Anterior cingulate cortex (tissue), 58 donors: Measurements from ENCODE around the gene ZNF679.

Source experiments
- DNase-seq, 58 donors: peaks; one replicate each; lab custom pipeline; 2025; lab: John Stamatoyannopoulos, UW

ZNF679 gene

DNA sequence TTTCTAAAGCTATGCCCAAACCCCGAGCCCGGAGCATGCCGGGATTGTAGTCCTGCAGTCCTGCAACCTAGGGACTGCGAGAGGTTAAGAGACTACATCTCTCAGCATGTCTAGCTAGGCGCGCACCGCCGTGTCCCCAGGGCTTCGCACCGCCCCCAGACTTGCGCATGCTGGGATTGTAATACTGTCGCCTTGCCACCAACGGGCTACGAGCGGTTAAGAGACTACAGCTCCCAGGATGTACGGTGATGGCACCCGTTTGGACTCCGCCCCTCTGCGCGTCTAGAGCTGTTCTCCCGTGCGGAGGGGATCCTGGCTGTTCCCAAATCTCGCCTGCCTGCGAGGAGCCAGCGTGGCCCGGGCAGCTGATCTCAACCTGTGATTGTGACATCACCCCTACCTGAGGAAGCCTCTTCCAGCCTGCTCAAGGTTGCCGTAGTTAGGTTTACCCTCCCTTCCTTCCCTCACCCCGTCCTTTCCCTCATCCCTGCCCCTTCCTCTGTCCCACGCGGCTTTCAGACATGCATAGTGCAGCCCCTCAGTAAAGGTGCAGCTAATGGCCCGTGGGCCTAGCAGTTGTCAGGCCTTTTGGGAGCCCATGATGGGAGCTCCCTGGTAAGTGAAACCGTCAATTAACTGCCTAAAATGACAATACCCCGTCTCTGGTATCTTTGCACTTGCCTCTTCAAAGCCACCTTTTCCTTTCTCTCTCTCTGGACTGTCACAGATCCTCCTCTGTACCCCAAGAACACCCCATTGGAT is 79.2 kb downstream of the ZNF679 start:
- DNase-seq: peak; percentile 69 to 99 (median 95)

DNA sequence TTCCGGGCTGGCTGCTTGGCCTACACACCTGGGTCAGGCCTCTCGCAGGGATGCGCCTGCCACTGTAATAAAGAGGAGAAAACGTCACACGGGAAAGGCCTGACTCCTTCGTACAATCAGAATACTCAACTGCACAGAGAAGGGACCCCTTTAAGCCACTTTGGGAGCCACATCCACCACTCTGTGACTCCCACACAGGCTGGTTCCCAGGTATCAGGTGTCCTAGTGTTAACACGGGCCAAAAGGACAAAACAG is 79.7 kb downstream of the ZNF679 start:
- peak in 3 of 58 donors; percentile 30 to 39 (median 37) for DNase-seq

DNA sequence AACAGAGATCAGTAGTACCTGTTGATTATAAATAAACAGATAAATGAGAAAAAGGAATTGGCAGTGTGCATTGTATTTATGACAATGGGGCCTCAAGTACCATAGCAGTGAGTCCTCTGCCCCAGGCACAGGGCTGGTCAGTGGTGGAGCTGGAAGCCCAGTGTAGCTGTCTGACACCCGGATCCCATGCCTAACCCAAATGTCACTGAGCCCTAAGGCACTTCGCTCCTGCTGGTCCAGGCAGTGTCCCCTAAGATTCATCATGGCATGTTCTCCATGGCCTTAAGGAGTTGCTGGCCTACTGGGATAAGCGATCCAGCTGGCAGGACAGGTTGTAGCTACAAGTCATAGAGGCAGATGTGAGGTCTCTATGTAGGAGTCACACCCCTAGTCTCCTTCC is 82.2 kb downstream of the ZNF679 start:
- no peak for DNase-seq

DNA sequence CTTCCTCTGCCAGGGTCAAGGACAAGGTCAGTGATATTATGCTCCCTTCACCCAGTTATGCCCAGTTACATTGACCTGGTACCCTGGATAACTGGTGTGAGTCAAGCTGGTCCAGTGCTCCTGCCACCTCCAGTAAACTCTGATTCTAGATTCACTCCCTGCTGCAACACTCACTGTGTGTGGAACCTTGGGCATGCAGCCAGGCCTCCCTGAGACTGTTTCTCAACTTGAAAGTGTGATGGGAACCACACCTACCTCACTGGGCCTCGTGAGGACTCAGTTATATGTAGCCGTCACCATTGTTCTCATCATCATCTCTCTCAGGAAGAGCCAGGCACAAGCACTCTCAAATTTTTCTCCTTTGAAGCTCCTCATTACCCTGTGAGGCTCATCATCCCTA is 84.6 kb downstream of the ZNF679 start:
- peak in 8 of 58 donors; percentile 1 to 23 (median 4) for DNase-seq

DNA sequence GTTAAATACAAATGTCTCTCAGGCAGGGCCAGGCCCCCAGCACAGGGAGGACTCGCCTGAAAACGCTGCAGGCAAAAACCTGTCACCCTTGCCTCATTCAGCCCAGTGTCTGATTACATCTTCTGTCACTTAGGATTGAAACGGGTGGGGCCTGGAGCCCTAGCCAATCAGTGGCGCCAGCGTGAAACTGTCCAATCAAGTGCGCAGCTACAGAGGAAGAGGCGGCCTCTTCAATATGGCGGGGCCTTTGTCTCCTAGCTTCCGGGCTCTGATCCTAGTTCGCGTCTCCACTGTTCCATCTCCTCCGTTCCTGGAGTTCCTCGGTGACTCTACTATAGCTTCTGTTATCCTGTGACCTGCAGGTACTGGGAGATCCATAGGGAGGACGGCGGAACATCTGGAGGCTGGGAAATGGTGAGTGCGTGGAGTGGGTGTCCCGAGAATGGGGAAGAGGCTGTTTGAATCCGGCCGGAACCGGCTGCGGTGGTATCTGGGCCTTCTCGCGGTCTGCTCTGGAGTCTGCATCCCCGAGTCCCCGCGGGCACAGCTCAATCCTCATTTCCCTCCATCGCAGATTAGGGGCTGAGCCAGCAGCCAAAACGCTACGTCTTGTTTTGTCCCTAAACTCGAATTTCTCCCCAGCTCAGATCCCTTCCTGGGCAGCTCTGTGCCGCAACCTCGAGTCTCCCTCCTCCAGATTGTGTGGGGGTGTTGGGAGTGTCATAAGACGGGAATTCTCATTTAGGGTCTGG is 85.6 kb downstream of the ZNF679 start, which contains the start of gene ZNF736:
TSS of gene ZNF736 (plus strand) at position 222 of the 752 bp plus-strand sequence. CDS start at position 412, 190 bp downstream.
- DNase-seq: peak; percentile 61 to 98 (median 88)

DNA sequence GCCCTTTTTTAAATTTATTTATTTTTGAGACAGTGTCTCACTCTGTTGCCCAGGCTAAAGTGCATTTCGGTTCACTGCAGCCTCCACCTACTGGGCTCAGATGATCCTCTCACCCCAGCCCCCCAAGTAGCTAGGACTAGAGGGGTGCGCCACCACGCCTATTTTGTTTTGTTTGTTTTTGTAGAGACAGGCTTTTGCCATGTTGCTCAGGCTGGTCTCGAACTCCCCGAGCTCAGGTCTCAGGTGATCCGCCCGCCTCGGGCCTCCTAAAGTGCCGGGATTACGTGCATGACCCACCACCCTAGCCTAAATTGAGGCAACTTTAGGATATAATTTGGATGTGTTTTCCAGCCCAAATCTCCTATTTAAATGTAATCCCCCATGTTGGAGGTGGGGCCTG is 86.3 kb downstream of the ZNF679 start:
- peak in 2 of 58 donors; percentile 20 to 35 for DNase-seq

DNA sequence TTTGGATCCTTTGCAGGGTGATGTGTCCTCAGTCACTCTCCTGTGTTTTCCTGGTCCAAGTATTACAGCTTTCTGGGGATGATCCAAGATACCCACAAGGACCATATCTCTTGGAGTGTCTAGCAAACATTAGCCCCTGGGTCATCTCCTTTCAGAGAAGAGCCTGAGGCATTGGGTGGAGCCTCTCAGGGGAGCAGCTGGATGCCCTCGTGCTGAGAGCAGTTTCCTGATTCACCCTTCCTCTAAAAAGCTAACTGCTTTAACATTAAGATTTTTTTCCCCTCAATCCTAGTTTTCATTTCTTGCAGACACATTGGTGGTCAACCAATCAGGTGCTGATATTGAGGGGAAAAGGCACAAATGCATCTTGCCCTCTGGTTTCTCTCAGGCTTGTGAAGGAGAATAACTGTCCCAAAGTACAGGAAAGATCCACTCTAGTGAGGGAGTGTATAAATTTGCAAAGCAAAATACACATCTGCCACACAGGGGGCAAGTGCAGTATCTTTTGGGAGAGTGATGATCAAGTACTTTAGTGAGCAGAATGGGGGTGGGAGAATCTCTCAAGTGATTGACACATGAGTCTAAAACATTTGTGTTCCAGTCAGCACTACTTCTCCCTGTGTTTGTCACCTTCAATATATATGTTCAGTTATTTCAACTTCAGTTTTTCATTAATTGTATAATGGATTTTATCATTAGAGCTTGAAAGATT is 87.9 kb downstream of the ZNF679 start:
- DNase-seq: peak in 2 of 58 donors; percentile 3 to 6
